GM12878 (cell line): Measurements from ENCODE around the gene ID3.

Source experiments
- BMI1 ChIP-seq: fragments of 450-650 bp; IDR thresholded peaks from 2 replicates; pipeline ENCODE4 v1.6.1; 2016; ENCODE audit warnings: mild to moderate bottlenecking, moderate library complexity, borderline replicate concordance
- CTCF ChIP-seq, 3 experiments: IDR thresholded peaks in 2 of 3; conservative IDR thresholded peaks in 1 of 3; 2 replicates each; pipeline ENCODE4 v1.5.1; 2011; ENCODE audit warnings: low read depth in 3 of 3, low read length in 3 of 3, mild to moderate bottlenecking in 3 of 3, control low read depth in 2 of 3, moderate library complexity in 2 of 3, inconsistent platforms in 1 of 3, mixed read lengths in 1 of 3; ENCODE audit not compliant: control insufficient read depth in 2 of 3, insufficient read depth in 1 of 3; ENCODE audit errors: extremely low read depth in 1 of 3
- ZBED1 ChIP-seq: IDR thresholded peaks from 2 replicates; pipeline ENCODE4 v1.6.1; 2016; ENCODE audit warnings: borderline replicate concordance
- ZNF592 ChIP-seq: fragments of 450-650 bp; IDR thresholded peaks from 2 replicates; pipeline ENCODE4 v1.6.1; 2017; ENCODE audit warnings: mild to moderate bottlenecking, moderate library complexity

- TF ChIP-seq ZNF592 (no peak), BMI1 (no peak), ZBED1 (no peak), CTCF (IDR thresholded peaks at IDR 0.05 in 2 of 3, conservative IDR thresholded peaks at IDR 0.05 in 1 of 3; ENCODE audit: control insufficient read depth in 2 of 3, extremely low read depth in 1 of 3, insufficient read depth in 1 of 3, low read depth in 3 of 3, low read length in 3 of 3) (0 out of 6 replicates have a peak, but pooled peaks of 1 of the 3 experiments have one; percentile 4)
These were observed 31.4 kb downstream of the ID3 start for GRCh38 chr1:23527900-23528249.
